ENCODE measurements around the gene RTN4R. TPM values are rescaled to one million over a fixed set of nuclear protein-coding genes. Genes with fewer than 3 reads are reported as not detected.
"Not testable (repeated sequence)": the region's sequence is repeated elsewhere in the genome, so short reads cannot be mapped to it uniquely, and the experiment has no call there.

RTN4R gene
- total RNA-seq, 4 donors from 2014 or later: 0.29 to 0.75 TPM; not detected in 2

DNA sequence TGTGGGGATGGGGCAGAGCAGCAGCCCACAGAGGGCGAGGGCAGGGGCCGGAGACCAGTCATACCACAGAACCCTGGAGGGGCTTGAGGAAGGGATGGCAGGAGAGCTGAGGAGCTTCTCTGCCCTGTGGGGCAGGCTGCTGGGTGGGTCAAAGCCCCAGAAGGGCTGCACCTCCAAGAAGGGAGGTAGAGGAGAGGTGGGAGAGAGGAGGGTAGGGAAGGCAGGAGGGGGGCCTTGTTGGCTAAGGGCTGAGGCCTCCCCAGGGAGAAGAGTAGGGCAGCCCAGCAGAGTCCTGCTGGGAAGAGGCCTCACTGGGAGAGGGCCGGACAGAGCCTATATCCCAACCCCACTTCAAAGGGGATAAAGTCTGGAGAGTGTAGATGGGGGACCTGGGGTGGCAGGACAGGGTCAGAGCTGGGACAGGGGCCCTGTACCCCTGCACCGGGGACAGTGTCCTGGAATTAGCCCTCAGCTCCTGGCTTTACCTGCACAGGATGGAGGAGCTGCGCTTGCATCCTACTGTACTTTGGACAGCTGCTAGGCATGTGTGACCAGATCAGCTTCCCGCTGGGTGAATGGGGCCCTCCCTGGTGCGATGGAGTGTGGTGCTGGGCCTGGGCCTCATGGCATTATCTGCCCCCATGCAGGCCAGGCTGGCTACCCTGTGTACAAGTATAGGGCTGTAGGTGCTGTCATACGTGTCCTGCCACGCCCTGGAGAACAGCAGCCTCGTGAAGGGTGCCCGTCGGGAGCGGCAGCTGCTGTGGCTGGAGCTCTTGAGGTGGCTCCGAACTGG is 44.5 kb upstream of the RTN4R start:
- TF ChIP-seq, protein P1, sequence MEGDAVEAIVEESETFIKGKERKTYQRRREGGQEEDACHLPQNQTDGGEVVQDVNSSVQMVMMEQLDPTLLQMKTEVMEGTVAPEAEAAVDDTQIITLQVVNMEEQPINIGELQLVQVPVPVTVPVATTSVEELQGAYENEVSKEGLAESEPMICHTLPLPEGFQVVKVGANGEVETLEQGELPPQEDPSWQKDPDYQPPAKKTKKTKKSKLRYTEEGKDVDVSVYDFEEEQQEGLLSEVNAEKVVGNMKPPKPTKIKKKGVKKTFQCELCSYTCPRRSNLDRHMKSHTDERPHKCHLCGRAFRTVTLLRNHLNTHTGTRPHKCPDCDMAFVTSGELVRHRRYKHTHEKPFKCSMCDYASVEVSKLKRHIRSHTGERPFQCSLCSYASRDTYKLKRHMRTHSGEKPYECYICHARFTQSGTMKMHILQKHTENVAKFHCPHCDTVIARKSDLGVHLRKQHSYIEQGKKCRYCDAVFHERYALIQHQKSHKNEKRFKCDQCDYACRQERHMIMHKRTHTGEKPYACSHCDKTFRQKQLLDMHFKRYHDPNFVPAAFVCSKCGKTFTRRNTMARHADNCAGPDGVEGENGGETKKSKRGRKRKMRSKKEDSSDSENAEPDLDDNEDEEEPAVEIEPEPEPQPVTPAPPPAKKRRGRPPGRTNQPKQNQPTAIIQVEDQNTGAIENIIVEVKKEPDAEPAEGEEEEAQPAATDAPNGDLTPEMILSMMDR (IDR thresholded peaks at IDR 0.05 in 4 of 5, conservative IDR thresholded peaks at IDR 0.05 in 1 of 5): no peak
- no peak for TF ChIP-seq POLR2A (IDR thresholded peaks at IDR 0.05)
- DNase-seq (no peak), ATAC-seq (no peak)
- Histone ChIP-seq H3K27ac (no peak overlapping the region), H3K9me3 (no peaks in the 10 kb centered on the region), H3K27me3 (no peaks in the 10 kb centered on the region), H3K4me3 (no peak overlapping the region), H3K4me1 (peaks cover 4 to 6% of the 10 kb centered on the region in 2 donors), H3K36me3 (no peaks in the 10 kb centered on the region)
- intact Hi-C loops (cut with DNase I; ENCODE audit: low total_unique reads): no loop called here
- in situ Hi-C loops (cut with MboI; ENCODE audit: low sequenced_read_pairs in 4 of 4): no loop called here

DNA sequence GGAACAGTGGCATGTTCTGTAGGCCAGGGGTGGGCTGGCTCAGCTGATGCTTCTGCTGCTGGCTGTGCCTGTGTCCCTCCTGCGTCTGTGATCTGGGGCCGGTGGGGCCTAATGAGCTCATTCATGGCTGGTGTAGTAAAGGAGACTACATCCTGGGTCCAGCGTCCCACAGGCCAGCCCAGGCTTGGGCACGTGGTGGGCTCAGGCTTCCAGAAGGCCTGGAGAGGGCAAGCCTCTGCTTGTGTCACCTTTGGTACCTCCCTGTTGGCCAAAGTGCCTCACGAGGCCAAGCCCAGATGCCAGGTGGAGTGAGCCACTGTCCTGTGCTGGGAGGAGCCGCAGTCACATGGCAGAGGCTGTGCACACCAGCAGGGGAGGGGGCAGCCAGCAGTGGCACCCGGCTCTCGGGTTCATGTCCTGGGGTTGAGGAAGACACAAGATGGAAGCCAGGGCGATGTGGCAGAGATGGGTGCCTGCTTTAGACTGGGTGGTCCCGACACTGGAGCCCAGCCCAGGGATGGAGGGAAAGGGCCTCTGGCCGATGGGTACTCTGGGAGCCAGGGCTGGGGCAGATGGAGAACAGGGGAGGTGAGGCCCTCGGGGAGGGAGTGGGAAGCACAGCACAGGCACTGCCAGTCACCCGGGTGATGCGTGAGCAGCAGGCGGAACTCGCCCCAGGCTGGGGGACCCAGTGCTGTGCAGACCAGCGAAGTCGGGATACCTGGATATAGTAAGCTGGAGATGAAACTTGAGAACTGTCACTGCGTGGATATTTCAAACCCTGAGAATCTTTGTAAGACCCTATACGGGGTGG is 43.3 kb upstream of the RTN4R start:
- H3K27ac ChIP-seq; H3K9me3 ChIP-seq; H3K27me3 ChIP-seq; H3K36me3 ChIP-seq; H3K4me1 ChIP-seq; H3K4me3 ChIP-seq; in situ Hi-C loops (cut with MboI; ENCODE audit: low sequenced_read_pairs in 4 of 4); DNase-seq; intact Hi-C loops (cut with DNase I; ENCODE audit: low total_unique reads): not testable (repeated sequence)
- ATAC-seq: peak; percentile 62 to 65

DNA sequence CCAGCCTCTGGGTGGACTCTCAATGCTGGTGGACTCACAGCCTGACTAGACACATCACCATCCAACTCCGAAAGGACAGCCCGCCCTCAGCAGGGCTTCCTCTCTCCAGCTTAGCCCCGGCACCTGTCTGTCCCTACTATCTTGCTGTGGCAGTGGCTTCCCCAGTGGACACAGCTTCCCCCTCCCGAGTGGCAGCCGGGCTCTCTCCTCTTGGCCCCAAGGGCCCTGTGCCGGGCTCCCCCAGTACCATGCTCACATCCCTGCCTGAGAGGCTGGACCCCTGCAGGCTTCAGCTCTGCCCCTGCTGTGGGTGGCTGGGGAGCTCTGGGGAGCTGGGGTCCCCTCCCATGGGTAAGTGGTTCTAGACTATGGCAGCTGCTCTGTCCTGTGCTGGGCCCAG is 42.7 kb upstream of the RTN4R start:
- in situ Hi-C loops (cut with MboI; ENCODE audit: low sequenced_read_pairs in 4 of 4); H3K9me3 ChIP-seq; H3K4me1 ChIP-seq; H3K36me3 ChIP-seq; H3K27me3 ChIP-seq; DNase-seq; ATAC-seq; H3K27ac ChIP-seq; intact Hi-C loops (cut with DNase I; ENCODE audit: low total_unique reads); H3K4me3 ChIP-seq: not testable (repeated sequence)

DNA sequence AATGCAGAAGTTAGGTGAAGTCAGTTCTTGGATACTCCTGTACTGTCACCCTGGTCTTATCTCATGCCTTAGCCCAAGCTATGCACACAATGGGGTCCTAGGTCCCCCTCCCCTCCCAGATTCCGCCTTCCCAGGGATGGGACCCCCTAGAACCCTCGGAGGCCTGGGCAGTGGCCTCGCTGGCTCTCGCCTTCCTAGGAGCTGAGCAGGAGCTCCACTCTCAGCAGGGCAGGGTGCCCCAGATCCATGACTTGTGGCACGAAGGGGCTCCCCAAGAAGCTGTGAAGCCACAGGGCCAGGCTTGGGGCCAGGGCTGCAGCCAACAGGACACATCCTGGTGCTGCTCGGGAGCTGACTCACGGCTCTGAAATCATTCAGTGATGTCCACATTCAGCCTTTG is 42.1 kb upstream of the RTN4R start:
- H3K27me3 ChIP-seq; DNase-seq; H3K36me3 ChIP-seq; H3K4me3 ChIP-seq; H3K9me3 ChIP-seq; H3K27ac ChIP-seq; intact Hi-C loops (cut with DNase I; ENCODE audit: low total_unique reads); H3K4me1 ChIP-seq; in situ Hi-C loops (cut with MboI; ENCODE audit: low sequenced_read_pairs in 4 of 4): not testable (repeated sequence)
- ATAC-seq: peak; percentile 19 to 40

GRCh38 chr22:20308806-20309650 is 40.9 kb upstream of the RTN4R start:
- H3K27me3 ChIP-seq; H3K36me3 ChIP-seq; H3K4me1 ChIP-seq; intact Hi-C loops (cut with DNase I; ENCODE audit: low total_unique reads); DNase-seq; H3K9me3 ChIP-seq; H3K4me3 ChIP-seq; ATAC-seq; in situ Hi-C loops (cut with MboI; ENCODE audit: low sequenced_read_pairs in 4 of 4); H3K27ac ChIP-seq: not testable (repeated sequence)

DNA sequence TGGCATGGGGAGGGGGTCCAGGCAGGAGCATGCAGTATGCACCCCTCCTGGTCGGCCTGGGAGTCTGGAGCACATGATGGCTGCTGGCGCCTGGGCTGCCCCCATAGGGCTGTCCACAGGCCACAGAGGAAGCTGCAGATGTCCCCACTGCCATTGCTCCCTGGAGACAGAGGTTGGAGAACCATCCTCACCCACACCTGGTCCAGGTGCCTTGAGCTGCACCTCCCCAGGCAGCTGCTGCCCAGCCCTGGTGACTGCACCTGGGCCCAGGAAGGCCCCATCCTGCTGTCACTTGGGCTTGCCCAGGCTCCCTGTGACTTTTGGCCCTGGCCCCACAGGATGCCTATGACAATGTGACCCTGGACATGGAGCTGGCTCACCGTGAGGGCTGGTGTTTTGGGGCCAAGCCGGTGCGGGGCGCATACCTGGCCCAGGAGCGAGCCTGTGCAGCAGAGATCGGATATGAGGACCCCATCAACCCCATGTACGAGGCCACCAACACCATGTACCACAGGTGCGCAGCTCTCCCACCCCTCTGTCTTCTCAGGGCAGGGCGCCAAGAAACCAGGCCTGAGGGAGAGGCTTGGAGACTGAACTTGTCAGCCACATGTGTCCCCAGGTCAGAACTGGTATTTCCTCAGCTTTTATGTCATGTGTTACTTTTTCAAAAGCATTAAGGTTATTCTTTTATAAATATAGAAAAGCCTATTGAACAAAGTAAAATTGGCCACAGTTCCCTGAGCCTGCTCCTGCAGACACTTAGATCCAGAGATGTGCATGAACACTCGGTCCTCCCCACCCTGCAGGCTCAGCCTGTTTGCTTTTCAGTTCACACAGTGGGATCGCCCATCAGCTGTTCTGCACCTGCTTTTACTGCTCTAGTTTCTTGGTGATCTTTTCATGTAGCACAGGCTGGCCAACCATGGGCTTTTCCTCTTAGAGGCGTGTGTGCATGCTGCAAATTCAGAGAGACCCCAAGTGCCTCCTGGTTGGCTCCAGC is 39.6 kb upstream of the RTN4R start:
- H3K36me3 ChIP-seq; H3K27me3 ChIP-seq; DNase-seq; H3K4me1 ChIP-seq; in situ Hi-C loops (cut with MboI; ENCODE audit: low sequenced_read_pairs in 4 of 4); H3K4me3 ChIP-seq; ATAC-seq; intact Hi-C loops (cut with DNase I; ENCODE audit: low total_unique reads); H3K9me3 ChIP-seq; H3K27ac ChIP-seq: not testable (repeated sequence)

DNA sequence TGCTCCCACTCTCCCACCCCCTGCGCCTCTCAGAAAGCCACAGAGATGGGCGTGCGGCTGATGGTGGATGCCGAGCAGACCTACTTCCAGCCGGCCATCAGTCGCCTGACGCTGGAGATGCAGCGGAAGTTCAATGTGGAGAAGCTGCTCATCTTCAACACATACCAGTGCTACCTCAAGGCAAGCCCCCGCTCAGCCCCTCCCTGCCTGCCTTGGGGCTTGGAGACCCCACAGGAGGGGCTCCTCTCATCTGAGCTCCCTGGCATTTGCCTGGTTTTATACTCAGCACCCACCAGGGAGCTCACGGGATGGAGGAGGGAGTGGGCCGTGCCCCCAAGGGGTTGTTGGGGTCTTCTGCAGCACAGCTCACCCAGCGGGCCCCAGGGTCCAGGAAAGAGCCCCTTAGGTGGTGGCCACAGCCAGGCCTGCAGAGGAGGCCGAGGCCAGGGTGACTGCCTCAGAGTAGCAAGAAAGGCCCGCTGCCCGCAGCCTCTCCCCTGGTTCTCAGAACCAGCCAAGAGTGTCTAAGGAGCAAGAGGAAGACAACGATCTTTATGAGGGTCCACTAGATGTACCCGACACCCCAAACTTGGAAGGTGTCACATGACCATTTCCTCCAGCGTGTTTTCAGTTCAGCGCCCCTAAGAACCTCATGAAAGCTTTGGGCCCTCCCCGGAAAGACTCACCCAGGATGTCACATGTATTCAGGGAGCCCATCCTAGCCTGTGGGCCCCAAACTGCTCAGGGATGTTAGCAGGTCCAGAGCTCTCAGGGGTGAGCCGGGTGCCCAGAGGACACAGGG is 38.7 kb upstream of the RTN4R start:
- peaks cover 6 to 13% (median 10%) of the 10 kb centered on the region in 3 donors for H3K27me3 ChIP-seq
- DNase-seq; ATAC-seq; H3K36me3 ChIP-seq; H3K9me3 ChIP-seq; H3K4me3 ChIP-seq; intact Hi-C loops (cut with DNase I; ENCODE audit: low total_unique reads); in situ Hi-C loops (cut with MboI; ENCODE audit: low sequenced_read_pairs in 4 of 4); H3K27ac ChIP-seq; H3K4me1 ChIP-seq: not testable (repeated sequence)
